ENCODE results near the gene UST. TPM values are rescaled to one million over a fixed set of nuclear protein-coding genes. Genes with fewer than 3 reads are reported as not detected.
A peak's percentile ranks its signal among the peaks of the same experiment; 100 is the strongest.

UST gene
- total RNA-seq, 1 experiment from 2014 or later = 3.9 TPM

DNA sequence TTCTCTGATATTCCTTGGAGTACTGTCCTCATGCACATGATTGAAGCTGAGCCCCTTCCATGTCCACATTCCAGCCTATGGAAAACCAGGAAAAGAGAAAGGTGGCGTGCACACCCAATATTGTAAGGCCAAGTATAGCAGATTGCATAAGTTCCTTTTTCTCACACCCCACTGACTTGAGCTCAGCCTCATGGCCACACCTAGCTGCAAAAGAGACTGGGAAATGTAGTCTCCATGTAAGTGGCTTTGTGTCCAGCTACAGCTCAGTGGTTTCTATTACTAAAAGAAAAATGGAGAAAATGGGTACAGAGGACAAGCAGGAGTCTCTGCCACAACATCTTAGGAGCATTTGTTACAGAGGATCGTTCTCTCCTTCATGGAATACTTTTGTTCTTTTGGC is 10.8 kb upstream of the UST start:
- Histone ChIP-seq H4K20me1 (ENCODE audit: low read length) (no peaks in the 10 kb centered on the region), H3K27me3 (ENCODE audit: low read length) (no peaks in the 10 kb centered on the region), H3K4me2 (ENCODE audit: low read length) (no peak overlapping the region), H3K4me1 (ENCODE audit: insufficient read depth, low read length) (no peaks in the 10 kb centered on the region), H3K4me3 (ENCODE audit: low read length) (no peak overlapping the region), H3K9me3 (ENCODE audit: low read length) (no peaks in the 10 kb centered on the region), H3K79me2 (ENCODE audit: low read length) (no peaks in the 10 kb centered on the region), H3K27ac (ENCODE audit: low read length) (no peak overlapping the region), H3F3A (ENCODE audit: low read length, unreplicated experiment) (no peaks in the 10 kb centered on the region), H2AFZ (ENCODE audit: low read length) (no peak overlapping the region), H3K9ac (ENCODE audit: low read length) (no peak overlapping the region), H3K9me2 (replicated peaks; ENCODE audit: low read length) (no peaks in the 10 kb centered on the region), H3K36me3 (ENCODE audit: low read depth, low read length) (no peaks in the 10 kb centered on the region)
- DNase-seq = no peak
- TF ChIP-seq EZH2phosphoT487 (IDR thresholded peaks at IDR 0.05; ENCODE audit: borderline replicate concordance, low read length) (no peak), EZH2 (IDR thresholded peaks at IDR 0.05; ENCODE audit: low read length, unreplicated experiment) (no peak), CTCF (conservative IDR thresholded peaks at IDR 0.05; ENCODE audit: low read depth, low read length) (no peak)
- BruUV-seq (replicated peaks) = no TSS peak
- ChIA-PET POLR2A (ENCODE audit: unreplicated experiment) (no interaction called here), CTCF (interaction anchor here (0.6 kb wide), 1 partner anchor 87 kb away, joined by 3 read pairs; no protein-coding TSS in a partner anchor)
- ATAC-seq = no peak
- intact Hi-C loops (cut with micrococcal nuclease) = no loop called here

DNA sequence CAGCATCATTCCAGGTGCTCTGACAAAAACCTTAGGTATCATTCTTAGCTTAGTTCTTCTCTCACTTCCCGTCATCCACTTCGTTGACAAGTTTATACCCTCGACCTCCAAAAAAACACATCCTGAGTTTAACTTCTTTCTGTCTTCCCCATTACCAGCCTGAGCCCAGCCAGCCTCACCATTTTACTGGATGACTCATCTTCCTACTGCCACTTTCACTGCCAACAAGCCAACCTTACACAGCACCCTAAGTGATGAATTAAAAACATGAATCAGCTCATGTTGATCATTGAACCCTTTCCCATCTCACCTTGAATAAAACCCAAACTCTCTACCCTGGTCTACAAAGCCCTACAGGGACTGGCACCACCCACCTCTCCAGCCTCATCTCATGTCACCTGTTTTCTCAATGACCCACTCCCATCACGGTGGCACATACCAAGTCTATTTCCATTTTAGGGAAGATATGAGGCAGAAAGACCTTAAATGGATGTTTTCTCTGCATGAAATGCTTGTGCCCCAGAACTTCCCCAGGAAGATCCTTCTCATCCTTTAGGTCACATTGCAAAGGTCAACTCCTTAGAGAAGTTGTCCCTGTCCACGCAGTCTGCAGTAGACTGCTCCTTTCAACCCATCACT is 9.9 kb upstream of the UST start:
- Histone ChIP-seq H3K36me3 (ENCODE audit: low read depth, low read length) (no peaks in the 10 kb centered on the region), H3F3A (ENCODE audit: low read length, unreplicated experiment) (no peaks in the 10 kb centered on the region), H3K79me2 (ENCODE audit: low read length) (no peaks in the 10 kb centered on the region), H3K4me1 (ENCODE audit: insufficient read depth, low read length) (no peaks in the 10 kb centered on the region), H3K4me3 (ENCODE audit: low read length) (no peak overlapping the region), H3K4me2 (ENCODE audit: low read length) (no peak overlapping the region), H2AFZ (ENCODE audit: low read length) (no peak overlapping the region), H3K9me2 (replicated peaks; ENCODE audit: low read length) (no peaks in the 10 kb centered on the region), H3K27ac (ENCODE audit: low read length) (no peak overlapping the region), H3K9me3 (ENCODE audit: low read length) (no peaks in the 10 kb centered on the region), H3K9ac (ENCODE audit: low read length) (no peak overlapping the region), H4K20me1 (ENCODE audit: low read length) (no peaks in the 10 kb centered on the region), H3K27me3 (ENCODE audit: low read length) (no peaks in the 10 kb centered on the region)
- TF ChIP-seq EZH2phosphoT487 (IDR thresholded peaks at IDR 0.05; ENCODE audit: borderline replicate concordance, low read length) (no peak), CTCF (conservative IDR thresholded peaks at IDR 0.05; ENCODE audit: low read depth, low read length) (no peak), EZH2 (IDR thresholded peaks at IDR 0.05; ENCODE audit: low read length, unreplicated experiment) (no peak)
- ATAC-seq (peak; percentile 81), DNase-seq (peak; percentile 29)
- BruUV-seq (replicated peaks) = no TSS peak
- POLR2A ChIA-PET (ENCODE audit: unreplicated experiment) = no interaction called here
- intact Hi-C loops (cut with micrococcal nuclease) = no loop called here
- CTCF ChIA-PET = interaction anchor here (0.5 kb wide), 1 partner anchor 11 kb away, joined by 11 read pairs; no protein-coding TSS in a partner anchor

DNA sequence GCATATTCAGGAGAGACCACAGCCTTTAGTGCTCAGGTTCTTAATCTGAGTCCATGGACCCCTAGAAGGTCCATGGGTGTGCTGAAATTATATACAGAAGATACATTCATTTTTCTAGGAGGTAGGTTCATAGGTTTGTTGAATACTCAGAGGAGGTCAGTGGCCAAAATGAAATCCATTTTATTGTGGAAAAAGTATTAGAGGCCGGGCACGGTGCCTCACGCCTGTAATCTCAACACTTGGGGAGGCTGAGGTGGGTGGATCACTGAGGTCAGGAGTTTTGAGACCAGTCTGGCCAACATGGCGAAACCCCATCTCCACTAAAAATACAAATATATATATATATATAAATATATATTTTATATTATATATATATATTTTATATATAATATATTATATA is 9.0 kb upstream of the UST start:
- Histone ChIP-seq H2AFZ (ENCODE audit: low read length) (no peak overlapping the region), H3F3A (ENCODE audit: low read length, unreplicated experiment) (no peaks in the 10 kb centered on the region), H3K9me3 (ENCODE audit: low read length) (no peaks in the 10 kb centered on the region), H3K9ac (ENCODE audit: low read length) (no peak overlapping the region), H3K4me3 (ENCODE audit: low read length) (no peak overlapping the region), H3K4me1 (ENCODE audit: insufficient read depth, low read length) (no peaks in the 10 kb centered on the region), H3K27ac (ENCODE audit: low read length) (no peak overlapping the region), H3K36me3 (ENCODE audit: low read depth, low read length) (no peaks in the 10 kb centered on the region), H3K27me3 (ENCODE audit: low read length) (no peaks in the 10 kb centered on the region), H3K4me2 (ENCODE audit: low read length) (no peak overlapping the region), H3K79me2 (ENCODE audit: low read length) (no peaks in the 10 kb centered on the region), H3K9me2 (replicated peaks; ENCODE audit: low read length) (no peaks in the 10 kb centered on the region), H4K20me1 (ENCODE audit: low read length) (no peaks in the 10 kb centered on the region)
- DNase-seq (no peak), ATAC-seq (no peak)
- ChIA-PET POLR2A (ENCODE audit: unreplicated experiment) (no interaction called here), CTCF (no interaction called here)
- no peak for TF ChIP-seq CTCF (conservative IDR thresholded peaks at IDR 0.05; ENCODE audit: low read depth, low read length)
- no peak for TF ChIP-seq EZH2 (IDR thresholded peaks at IDR 0.05; ENCODE audit: low read length, unreplicated experiment)
- no peak for TF ChIP-seq EZH2phosphoT487 (IDR thresholded peaks at IDR 0.05; ENCODE audit: borderline replicate concordance, low read length)
- intact Hi-C loops (cut with micrococcal nuclease) = no loop called here
- no TSS peak for BruUV-seq (replicated peaks)
